GM21723 (cell line): Measurements from ENCODE around the gene CXCL10.
"Not testable (repeated sequence)": the region's sequence is repeated elsewhere in the genome, so short reads cannot be mapped to it uniquely, and the experiment has no call there.

Source experiments
- ATAC-seq: cut with Tn5 transposase; IDR thresholded peaks from one replicate; pipeline ENCODE4 v1.9.1; 2021; ENCODE audit warnings: mild to moderate bottlenecking, moderate library complexity; ENCODE audit not compliant: unreplicated experiment

The CXCL10 gene

GRCh38 chr4:76029300-76029699 is 6.0 kb upstream of the CXCL10 start:
- ATAC-seq, result no peak

GRCh38 chr4:76028350-76028765 is 5.1 kb upstream of the CXCL10 start:
- no peak for ATAC-seq

GRCh38 chr4:76024065-76024464 is 768 bp upstream of the CXCL10 start:
- no peak for ATAC-seq

GRCh38 chr4:76022677-76023076 is 620 bp downstream of the CXCL10 start:
- no peak for ATAC-seq

GRCh38 chr4:76022031-76022430 is 1.3 kb downstream of the CXCL10 start:
- ATAC-seq, result no peak

- no peak for ATAC-seq
Measured at GRCh38 chr4:76017056-76017686, 6.1 kb downstream of the CXCL10 start.

GRCh38 chr4:76016393-76016792 is 6.9 kb downstream of the CXCL10 start:
- peak; percentile 63 for ATAC-seq

- no peak for ATAC-seq
Measured at GRCh38 chr4:76013540-76013939, 9.8 kb downstream of the CXCL10 start.

- ATAC-seq, result no peak
Measured at GRCh38 chr4:76012388-76012801, 10.9 kb downstream of the CXCL10 start.

GRCh38 chr4:76011700-76012387 is 11.5 kb downstream of the CXCL10 start:
- ATAC-seq, result peak; percentile 75

- no peak for ATAC-seq
Measured at GRCh38 chr4:76011018-76011670, 12.2 kb downstream of the CXCL10 start.

- no peak for ATAC-seq
Measured at GRCh38 chr4:76010576-76010975, 12.7 kb downstream of the CXCL10 start.

GRCh38 chr4:76009311-76009710 is 14.0 kb downstream of the CXCL10 start:
- ATAC-seq, result no peak

- ATAC-seq, result no peak
Measured at GRCh38 chr4:76007089-76007862, 16.0 kb downstream of the CXCL10 start, which contains the start of gene CXCL9. TSS of gene CXCL9 (minus strand) at chr4:76007509. CDS start at chr4:76007449, 60 bp downstream.

GRCh38 chr4:76003620-76004019 is 19.7 kb downstream of the CXCL10 start:
- ATAC-seq, result no peak

- ATAC-seq, result no peak
Measured at GRCh38 chr4:76003035-76003434, 20.3 kb downstream of the CXCL10 start.

- no peak for ATAC-seq
Measured at GRCh38 chr4:76002176-76002575, 21.1 kb downstream of the CXCL10 start.

- no peak for ATAC-seq
Measured at GRCh38 chr4:76001700-76002099, 21.6 kb downstream of the CXCL10 start.

- ATAC-seq, result no peak
Measured at GRCh38 chr4:76000279-76000678, 23.0 kb downstream of the CXCL10 start.

GRCh38 chr4:75998525-75999147 is 24.7 kb downstream of the CXCL10 start:
- not testable (repeated sequence) for ATAC-seq

- ATAC-seq, result no peak
Measured at GRCh38 chr4:75997946-75998345, 25.4 kb downstream of the CXCL10 start.
